Bronchial epithelial cell (primary cell): ENCODE data around the gene EGLN3. TPM values are rescaled to one million over a fixed set of nuclear protein-coding genes. Genes with fewer than 3 reads are reported as not detected.

Experiments
- DNase-seq: peaks from one replicate; pipeline ENCODE4 v3.0.0-alpha.2; 2010; ENCODE audit warnings: low read depth
- FAIRE-seq: peaks from 2 replicates; lab custom pipeline; 2011; peaks lifted over from hg19 to GRCh38; lab: Jason Lieb, UNC
- H3K27me3 ChIP-seq: 2 replicates; pipeline ENCODE4 v1.5.1; 2011; ENCODE audit warnings: low read length; ENCODE audit not compliant: control insufficient read depth, insufficient read depth
- H3K36me3 ChIP-seq: 2 replicates; pipeline ENCODE4 v1.5.1; 2011; ENCODE audit warnings: low read length; ENCODE audit not compliant: control insufficient read depth, insufficient read depth
- H3K4me3 ChIP-seq: 2 replicates; pipeline ENCODE4 v1.5.1; 2011; ENCODE audit warnings: mild to moderate bottlenecking, low read depth, low read length, control low read depth
- total RNA-seq: library from RNA; depleted of rRNA; stranded (reverse); fragments of >200 nt; gene quantifications from 2 replicates; pipeline ENCODE4 v1.2.1, GENCODE V29; 2014
- TF ChIP-seq, protein P1 (sequence below): IDR thresholded peaks from 2 replicates; pipeline ENCODE4 v1.5.1; 2011; ENCODE audit warnings: mild to moderate bottlenecking, moderate library complexity, low read length, control low read depth, inconsistent platforms; ENCODE audit not compliant: insufficient read depth, severe bottlenecking

Gene EGLN3
- total RNA-seq, 1 donor from 2014 or later, result 48.7 TPM

DNA sequence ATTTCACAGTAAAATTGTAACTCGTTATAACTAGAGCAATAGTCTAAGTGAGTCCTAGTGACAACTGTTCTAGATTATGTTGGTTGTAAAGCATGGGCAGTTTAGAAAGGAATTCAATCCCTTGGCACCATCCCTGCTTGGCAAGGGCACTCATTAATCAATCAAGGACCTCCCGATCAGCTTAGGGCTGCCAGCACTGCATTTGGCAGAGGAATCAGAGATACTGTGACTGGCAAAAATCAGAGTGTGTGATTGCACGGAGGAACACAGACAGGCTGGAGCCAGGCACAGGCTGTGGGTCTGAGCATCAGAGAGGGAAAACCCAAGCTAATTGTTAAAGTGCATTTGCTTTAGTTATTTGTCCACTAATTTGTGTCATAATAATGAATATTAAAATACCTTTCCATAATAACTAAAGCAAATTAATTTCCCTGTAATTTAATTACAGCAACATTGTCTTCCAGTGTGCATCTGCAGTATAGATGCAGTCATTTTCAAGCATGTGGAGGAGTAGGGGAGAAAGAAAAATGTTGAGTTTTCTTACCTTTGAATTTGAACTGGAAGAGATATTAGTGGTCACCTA, 3.2 kb upstream of the EGLN3 start:
- FAIRE-seq (no peak), DNase-seq (no peak)
- TF ChIP-seq, protein P1, sequence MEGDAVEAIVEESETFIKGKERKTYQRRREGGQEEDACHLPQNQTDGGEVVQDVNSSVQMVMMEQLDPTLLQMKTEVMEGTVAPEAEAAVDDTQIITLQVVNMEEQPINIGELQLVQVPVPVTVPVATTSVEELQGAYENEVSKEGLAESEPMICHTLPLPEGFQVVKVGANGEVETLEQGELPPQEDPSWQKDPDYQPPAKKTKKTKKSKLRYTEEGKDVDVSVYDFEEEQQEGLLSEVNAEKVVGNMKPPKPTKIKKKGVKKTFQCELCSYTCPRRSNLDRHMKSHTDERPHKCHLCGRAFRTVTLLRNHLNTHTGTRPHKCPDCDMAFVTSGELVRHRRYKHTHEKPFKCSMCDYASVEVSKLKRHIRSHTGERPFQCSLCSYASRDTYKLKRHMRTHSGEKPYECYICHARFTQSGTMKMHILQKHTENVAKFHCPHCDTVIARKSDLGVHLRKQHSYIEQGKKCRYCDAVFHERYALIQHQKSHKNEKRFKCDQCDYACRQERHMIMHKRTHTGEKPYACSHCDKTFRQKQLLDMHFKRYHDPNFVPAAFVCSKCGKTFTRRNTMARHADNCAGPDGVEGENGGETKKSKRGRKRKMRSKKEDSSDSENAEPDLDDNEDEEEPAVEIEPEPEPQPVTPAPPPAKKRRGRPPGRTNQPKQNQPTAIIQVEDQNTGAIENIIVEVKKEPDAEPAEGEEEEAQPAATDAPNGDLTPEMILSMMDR, result no peak
- H3K4me3 ChIP-seq, result no peak overlapping the region
- no peaks in the 10 kb centered on the region for H3K27me3 ChIP-seq
- H3K36me3 ChIP-seq, result no peaks in the 10 kb centered on the region

DNA sequence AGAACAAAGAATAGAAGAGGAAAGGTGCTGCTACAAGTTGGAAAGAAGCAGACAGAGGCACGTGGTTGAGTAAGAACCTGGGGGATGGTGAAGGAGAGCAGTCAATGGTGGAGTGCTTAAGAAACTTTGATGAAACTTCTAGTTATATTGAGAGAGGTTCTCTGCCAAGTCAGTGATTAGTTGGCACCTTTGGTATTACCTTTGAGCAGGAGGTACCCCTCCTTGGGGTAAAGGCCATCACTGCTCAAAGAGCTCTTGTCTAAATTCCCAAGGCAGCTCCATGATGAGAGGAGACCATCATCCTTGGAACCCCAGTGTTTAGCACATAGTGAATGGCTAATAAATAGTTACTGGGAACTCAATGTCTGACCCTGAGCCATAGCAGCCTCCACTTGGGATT, 1.7 kb upstream of the EGLN3 start:
- DNase-seq, result no peak
- H3K4me3 ChIP-seq, result no peak overlapping the region
- TF ChIP-seq, protein P1, result no peak
- H3K27me3 ChIP-seq, result no peaks in the 10 kb centered on the region
- H3K36me3 ChIP-seq, result no peaks in the 10 kb centered on the region
- FAIRE-seq, result peak; percentile 7

GRCh38 chr14:33951183-33951840, 438 bp upstream of the EGLN3 start:
- DNase-seq (peak; percentile 37), FAIRE-seq (no peak)
- Histone ChIP-seq H3K4me3 (peak overlapping the region; percentile 95), H3K27me3 (no peaks in the 10 kb centered on the region), H3K36me3 (no peaks in the 10 kb centered on the region)
- TF ChIP-seq, protein P1, result no peak

GRCh38 chr14:33949411-33949893, 1.4 kb downstream of the EGLN3 start:
- H3K27me3 ChIP-seq, result no peaks in the 10 kb centered on the region
- H3K36me3 ChIP-seq, result no peaks in the 10 kb centered on the region
- DNase-seq, result no peak
- FAIRE-seq, result no peak
- H3K4me3 ChIP-seq, result peak overlapping the region; percentile 95
- TF ChIP-seq, protein P1, result no peak

DNA sequence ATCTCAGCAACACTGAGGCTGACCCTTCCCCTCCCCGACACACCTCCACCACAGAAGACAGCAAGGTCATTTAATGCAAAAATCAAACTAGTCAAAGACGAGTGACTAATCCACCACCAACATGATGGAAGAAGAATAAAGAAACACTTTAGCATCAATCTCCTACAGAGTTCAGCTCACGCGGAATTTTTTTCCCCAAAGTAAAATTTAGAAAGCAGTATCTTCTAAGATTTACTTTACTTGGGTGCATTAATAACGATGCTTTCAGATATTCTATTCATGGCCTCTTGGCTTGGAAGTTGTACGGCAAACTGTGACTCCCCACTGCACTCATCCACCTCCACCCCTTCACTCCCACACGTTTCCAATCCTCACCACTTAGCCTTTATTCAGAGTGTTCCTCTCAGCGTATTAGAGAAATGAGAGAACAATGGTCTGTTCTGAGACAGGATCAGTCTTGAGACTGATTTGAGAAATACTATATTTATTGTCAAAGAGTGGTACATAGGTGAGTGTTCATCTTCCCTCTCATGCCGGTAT, 1.9 kb downstream of the EGLN3 start:
- TF ChIP-seq, protein P1, result no peak
- H3K4me3 ChIP-seq, result peak overlapping the region; percentile 95
- FAIRE-seq (no peak), DNase-seq (no peak)
- H3K36me3 ChIP-seq, result no peaks in the 10 kb centered on the region
- H3K27me3 ChIP-seq, result no peaks in the 10 kb centered on the region
